Sigmoid colon (tissue), 4 donors: ENCODE results near the gene C2CD2.

Experiments used
- CTCF ChIP-seq, 4 experiments: fragments of 450-650 bp in 3 of 4; fragments of 200-600 bp in 1 of 4; IDR thresholded peaks; one replicate each; pipeline ENCODE4 v1.5.1; 2016 to 2019; ENCODE audit warnings: antibody characterized with exemption in 4 of 4, mild to moderate bottlenecking in 3 of 4, moderate library complexity in 2 of 4
- EP300 ChIP-seq, 4 donors: sonication (generic); formaldehyde crosslinking; IDR thresholded peaks; one replicate each; pipeline ENCODE4 v1.6.1; 2017; ENCODE audit warnings: antibody characterized with exemption in 4 of 4
- POLR2A ChIP-seq, 2 donors: fragments of 450-650 bp; IDR thresholded peaks; one replicate each; pipeline ENCODE4 v1.6.1; 2016; ENCODE audit warnings: antibody characterized with exemption in 2 of 2, mild to moderate bottlenecking in 2 of 2, moderate library complexity in 2 of 2

GRCh38 chr21:41965045-41965444 is 11.2 kb upstream of the C2CD2 start:
- TF ChIP-seq EP300 (IDR thresholded peaks at IDR 0.05) (no peak), CTCF (IDR thresholded peaks at IDR 0.05) (no peak), POLR2A (IDR thresholded peaks at IDR 0.05) (no peak)
